Fibroblast of villous mesenchyme (primary cell): ENCODE data around the gene CRABP2. TPM values are rescaled to one million over a fixed set of nuclear protein-coding genes. Genes with fewer than 3 reads are reported as not detected.

Source experiments
- DNase-seq: peaks from one replicate; pipeline ENCODE4 v3.0.0-alpha.2; 2010; ENCODE audit warnings: low read depth
- H3K4me3 ChIP-seq: 2 replicates; pipeline ENCODE4 v1.5.1; 2011; ENCODE audit warnings: low read depth, mild to moderate bottlenecking, low read length
- total RNA-seq: library from RNA; depleted of rRNA; stranded (reverse); fragments of >200 nt; gene quantifications from 2 replicates; pipeline ENCODE4 v1.2.3, GENCODE V29; 2012
- TF ChIP-seq, protein P1 (sequence below): IDR thresholded peaks from 2 replicates; pipeline ENCODE4 v1.5.1; 2012; ENCODE audit warnings: low read depth, mild to moderate bottlenecking, low read length; ENCODE audit not compliant: insufficient read depth

Gene CRABP2
- total RNA-seq, 1 donor: 80.7 TPM

DNA sequence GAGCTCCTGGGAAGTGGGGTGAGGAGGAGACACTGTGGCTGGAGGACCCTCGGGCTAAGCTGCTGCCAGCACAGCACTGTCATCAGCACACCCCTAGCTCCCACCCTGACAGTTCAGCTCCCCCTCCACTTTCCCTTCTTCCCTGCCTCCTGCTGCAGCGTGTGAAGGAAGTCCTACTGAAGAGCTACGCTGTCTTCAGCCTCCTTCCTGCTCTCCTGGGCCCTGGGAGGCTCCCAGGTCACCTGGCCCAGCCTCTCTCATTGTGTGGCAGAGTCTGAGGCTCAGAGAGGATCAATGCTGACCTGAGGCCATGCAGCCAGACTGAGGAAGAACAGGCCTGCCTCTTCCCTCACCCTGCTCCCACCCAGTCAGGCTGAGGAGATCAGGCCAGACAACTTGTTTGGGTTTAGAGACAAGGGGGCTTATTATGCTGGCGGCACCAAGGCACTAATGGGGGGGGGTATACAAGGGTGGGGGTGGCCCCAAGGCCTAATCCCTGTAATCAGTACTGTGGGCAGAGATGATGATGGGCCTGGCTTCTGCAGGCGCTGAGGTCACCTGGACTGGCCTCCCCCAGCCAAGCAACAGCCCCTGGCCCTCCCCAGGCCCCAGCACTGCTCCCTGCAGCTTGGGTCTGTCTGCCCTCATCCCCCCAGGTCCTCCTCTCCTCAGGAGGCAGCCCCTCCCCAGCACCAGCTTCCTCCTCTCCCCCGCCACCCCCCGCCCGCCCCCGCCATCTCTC, 37.2 kb downstream of the CRABP2 start:
- TF ChIP-seq, protein P1, sequence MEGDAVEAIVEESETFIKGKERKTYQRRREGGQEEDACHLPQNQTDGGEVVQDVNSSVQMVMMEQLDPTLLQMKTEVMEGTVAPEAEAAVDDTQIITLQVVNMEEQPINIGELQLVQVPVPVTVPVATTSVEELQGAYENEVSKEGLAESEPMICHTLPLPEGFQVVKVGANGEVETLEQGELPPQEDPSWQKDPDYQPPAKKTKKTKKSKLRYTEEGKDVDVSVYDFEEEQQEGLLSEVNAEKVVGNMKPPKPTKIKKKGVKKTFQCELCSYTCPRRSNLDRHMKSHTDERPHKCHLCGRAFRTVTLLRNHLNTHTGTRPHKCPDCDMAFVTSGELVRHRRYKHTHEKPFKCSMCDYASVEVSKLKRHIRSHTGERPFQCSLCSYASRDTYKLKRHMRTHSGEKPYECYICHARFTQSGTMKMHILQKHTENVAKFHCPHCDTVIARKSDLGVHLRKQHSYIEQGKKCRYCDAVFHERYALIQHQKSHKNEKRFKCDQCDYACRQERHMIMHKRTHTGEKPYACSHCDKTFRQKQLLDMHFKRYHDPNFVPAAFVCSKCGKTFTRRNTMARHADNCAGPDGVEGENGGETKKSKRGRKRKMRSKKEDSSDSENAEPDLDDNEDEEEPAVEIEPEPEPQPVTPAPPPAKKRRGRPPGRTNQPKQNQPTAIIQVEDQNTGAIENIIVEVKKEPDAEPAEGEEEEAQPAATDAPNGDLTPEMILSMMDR: no peak

DNA sequence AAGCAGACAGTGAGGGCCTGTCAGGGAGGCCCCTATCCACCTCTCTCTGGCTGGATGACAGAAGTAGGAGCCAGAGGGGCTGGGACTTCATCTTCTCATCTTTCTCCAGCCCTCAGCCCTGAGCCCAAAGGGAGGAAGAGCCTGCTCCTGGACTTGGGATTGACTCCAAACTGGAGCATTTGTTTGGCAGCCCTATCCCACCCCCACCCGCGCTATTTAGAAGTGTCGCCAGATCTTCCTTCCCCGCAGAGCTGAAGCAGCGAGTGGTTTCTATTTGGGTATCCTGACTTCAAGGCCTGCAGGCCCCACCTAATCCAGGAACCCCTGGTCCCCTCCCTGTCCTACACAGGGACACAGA, 37.8 kb downstream of the CRABP2 start:
- DNase-seq: no peak
- H3K4me3 ChIP-seq: no peak overlapping the region
- TF ChIP-seq, protein P1: no peak

More for the DNA sequence above, 37.2 kb downstream of the CRABP2 start:
- DNase-seq: no peak
- no peak overlapping the region for H3K4me3 ChIP-seq

DNA sequence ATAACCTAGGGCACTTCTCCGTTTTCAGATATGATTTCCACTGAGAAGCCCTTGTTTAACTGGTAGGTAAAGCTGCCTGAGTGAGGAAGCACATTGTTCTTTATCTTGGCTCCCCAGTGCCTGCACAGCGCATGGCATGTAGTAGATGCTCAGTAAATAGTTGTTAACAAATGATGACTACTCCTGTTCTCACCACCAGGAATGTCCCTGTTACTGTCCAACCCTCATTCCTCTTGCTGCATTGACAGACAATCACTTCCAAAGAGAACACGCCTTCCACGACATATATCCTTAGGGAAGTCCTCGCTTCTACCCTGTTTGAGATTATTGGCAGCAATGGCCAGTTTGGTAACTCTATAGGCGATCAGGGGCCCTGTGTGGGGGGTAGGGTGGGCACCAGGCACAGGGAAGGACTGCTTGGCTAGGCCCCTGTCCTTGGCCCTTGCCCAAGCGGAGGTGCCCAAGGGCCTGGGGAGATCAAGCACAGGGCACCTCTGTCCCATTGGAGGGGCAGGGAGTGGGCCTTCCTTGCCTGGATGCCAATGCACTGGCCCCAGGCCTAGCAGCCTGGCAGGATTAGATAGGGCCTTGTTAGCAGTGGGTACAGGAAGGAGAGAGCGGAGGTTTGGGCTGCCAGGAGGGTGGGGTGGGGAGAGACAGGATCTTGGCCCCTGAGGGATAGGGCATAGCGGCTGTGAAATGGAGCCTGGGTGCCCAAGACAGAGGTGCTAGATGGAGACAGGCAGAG, 38.3 kb downstream of the CRABP2 start:
- TF ChIP-seq, protein P1: no peak
- DNase-seq: no peak
- no peak overlapping the region for H3K4me3 ChIP-seq

DNA sequence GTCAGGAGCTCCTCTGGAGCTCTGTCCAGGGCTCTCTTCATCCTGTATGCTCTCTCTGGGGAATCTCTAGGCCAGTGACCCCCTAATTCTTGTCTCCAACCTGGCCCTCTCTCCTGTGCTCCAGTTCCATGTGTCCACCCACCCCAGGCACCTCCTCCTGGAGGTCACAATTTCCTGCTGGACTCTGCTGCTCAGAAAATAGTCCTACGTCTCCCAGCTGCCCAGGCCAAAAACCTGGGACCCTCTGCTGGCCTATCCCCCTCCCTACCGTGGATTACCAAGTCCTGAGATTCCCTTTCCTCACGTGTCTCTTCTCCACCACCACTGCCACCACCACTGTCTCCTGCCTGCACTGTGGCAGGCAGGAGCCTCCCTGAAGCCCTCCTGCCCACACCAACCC, 39.8 kb downstream of the CRABP2 start:
- TF ChIP-seq, protein P1: no peak
- no peak overlapping the region for H3K4me3 ChIP-seq
- DNase-seq: no peak

DNA sequence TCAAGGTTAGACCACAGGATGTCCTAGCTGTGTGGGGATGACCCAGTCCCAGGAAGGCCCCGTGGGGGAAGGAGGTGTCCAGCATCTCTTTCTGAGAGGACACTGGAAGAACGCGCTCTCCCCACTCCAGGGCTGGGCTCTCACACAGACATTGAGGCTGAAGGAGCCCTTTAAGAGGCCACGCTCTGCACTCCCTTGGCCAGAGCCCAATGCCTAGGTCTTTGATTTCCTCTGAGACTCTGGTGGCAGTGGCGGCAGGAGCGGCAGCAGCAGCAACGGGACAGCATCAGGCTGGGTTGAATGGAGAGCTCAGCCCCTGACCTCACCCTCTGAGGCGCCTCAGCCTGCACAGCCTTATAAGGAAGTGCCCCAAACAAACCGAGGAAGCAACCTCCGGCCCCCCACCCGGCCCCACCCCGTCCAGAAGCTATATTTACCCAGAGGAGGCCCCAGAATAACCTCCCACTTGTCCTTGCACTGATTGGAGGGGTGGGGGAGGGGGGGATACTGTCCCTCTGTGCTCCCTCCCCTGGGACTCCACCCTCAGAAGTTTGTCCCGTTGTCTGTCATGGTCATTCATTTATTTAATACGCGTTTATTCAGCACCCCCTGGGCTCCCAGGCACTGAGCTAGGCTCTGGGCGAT, 40.5 kb downstream of the CRABP2 start:
- H3K4me3 ChIP-seq: no peak overlapping the region
- TF ChIP-seq, protein P1: no peak
- DNase-seq: no peak

DNA sequence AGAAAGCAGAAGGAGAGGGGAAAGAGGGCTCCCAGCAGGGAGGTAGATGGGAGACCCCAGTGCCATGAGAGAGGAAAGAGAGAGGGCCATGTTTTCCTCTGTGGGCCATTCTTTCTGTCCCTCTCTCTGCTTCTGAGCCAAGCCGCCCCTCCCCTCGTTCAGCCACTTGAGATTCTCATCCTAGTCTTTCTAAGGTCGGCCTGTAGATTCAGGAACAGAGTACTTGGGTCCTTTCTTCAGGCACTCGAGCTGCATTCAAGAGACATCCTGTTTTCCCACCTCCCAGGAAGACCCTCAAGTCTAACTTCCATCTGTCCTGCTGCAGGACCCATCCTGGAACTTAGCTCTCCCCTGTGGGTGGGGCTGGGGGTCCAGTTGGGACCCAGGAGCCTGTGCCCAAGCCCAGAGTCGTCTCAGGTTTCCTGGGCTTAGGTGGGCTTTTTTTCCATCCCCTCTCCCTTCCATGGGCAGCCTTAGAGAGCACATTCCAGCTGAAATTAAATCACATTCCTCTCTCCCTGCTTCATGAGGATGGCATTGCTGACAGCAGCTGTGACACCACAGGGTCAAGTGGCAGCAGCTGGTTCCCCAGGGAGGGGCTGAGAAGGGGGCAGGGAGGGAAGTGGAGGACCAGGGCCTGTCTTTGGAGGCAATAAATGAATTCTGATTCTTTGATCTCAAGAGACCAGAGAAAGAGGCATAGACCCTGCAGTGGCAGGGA, 41.2 kb downstream of the CRABP2 start:
- no peak overlapping the region for H3K4me3 ChIP-seq
- no peak for DNase-seq
- TF ChIP-seq, protein P1: no peak
